ENCODE data around the gene XXYLT1.

- TF ChIP-seq CTCF (IDR thresholded peaks at IDR 0.05; ENCODE audit: insufficient read depth, low read length, poor library complexity, severe bottlenecking) (no peak), EZH2phosphoT487 (conservative IDR thresholded peaks at IDR 0.05; ENCODE audit: low read length) (no peak)
Observed at GRCh38 chr3:195083659-195084058, 187.3 kb downstream of the XXYLT1 start.

Data from SU-DHL-6 (cell line).